ENCODE results near the gene SH3RF3. TPM values are rescaled to one million over a fixed set of nuclear protein-coding genes. Genes with fewer than 3 reads are reported as not detected.

The SH3RF3 gene
- total and polyA plus RNA-seq, 9 of the 15 experiments (the other 6 are each of a cell fraction or from before 2014, with no cell fraction given): 0.02 TPM; not detected in 8

DNA sequence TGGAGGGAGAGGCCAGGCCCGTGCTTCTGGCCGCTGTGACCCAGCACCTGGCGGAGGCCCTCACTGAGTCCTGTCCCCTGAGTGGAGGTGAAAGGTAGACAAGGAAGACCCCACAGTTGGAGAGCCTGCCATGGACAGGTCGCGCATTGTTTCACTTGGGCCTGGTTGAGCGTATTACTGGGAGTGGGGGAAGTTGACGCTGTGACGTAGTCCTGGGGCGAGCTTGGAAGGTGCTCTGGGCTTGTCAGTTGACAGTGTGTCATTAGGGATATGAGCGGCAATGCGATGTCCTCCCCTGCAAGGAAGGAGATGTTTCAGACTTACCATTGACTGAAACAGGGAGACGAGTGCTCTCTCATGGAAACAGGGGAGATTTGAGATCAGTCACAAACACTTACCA lies 127.1 kb downstream of the SH3RF3 start:
- no peaks in the 10 kb centered on the region for H3K79me2 ChIP-seq (ENCODE audit: control insufficient read depth, insufficient read depth, low read length)
- no peaks in the 10 kb centered on the region for H3K4me1 ChIP-seq (replicated peaks in 1 of 2; ENCODE audit: control insufficient read depth in 2 of 2, insufficient read depth in 2 of 2, low read length in 2 of 2)
- no peak overlapping the region for H3K27ac ChIP-seq (ENCODE audit: extremely low read depth, low read depth, low read length)
- no peaks in the 10 kb centered on the region for H3K9me3 ChIP-seq (replicated peaks; ENCODE audit: control insufficient read depth, insufficient read depth, low read depth, low read length)
- DNase-seq (ENCODE audit: extremely low read depth in 1 of 4, low spot score in 3 of 4): no peak
- no peak for ATAC-seq
- intact Hi-C loops (cut with micrococcal nuclease): no loop called here
- POLR2A ChIA-PET: no interaction called here
- no peak overlapping the region for H3K4me2 ChIP-seq (ENCODE audit: insufficient read depth, low read length)
- in situ Hi-C loops (cut with MboI): no loop called here
- WGBS (ENCODE audit: insufficient coverage, low coverage, missing lambda C conversion rate): 10% methylated on average over 12 of the region's 12 CpGs
- H3K27me3 ChIP-seq (ENCODE audit: control insufficient read depth in 2 of 2, insufficient read depth in 2 of 2, low read length in 2 of 2): peaks cover 20 to 62% of the 10 kb centered on the region in 2 experiments
- no peaks in the 10 kb centered on the region; the same call in 1 of the 2 replicates for H4K20me1 ChIP-seq (replicated peaks; ENCODE audit: control insufficient read depth, insufficient read depth, low read length)
- BruUV-seq (replicated peaks): no TSS peak
- no peak overlapping the region for H3K9ac ChIP-seq (ENCODE audit: insufficient read depth in 1 of 2, low read depth in 2 of 2, low read length in 2 of 2)
- FAIRE-seq: no peak
- H3K4me3 ChIP-seq: no peak overlapping the region
- no peaks in the 10 kb centered on the region for H3K36me3 ChIP-seq (ENCODE audit: control insufficient read depth, insufficient read depth, low read length)
- H3K9me1 ChIP-seq (ENCODE audit: control insufficient read depth, insufficient read depth, low read length): peaks cover 4% of the 10 kb centered on the region
- CTCF ChIA-PET (ENCODE audit: low intra/inter-chr PET ratio): no interaction called here
- no peak overlapping the region for H2AFZ ChIP-seq (ENCODE audit: low read depth, low read length)
- TF ChIP-seq ARHGAP35 (IDR thresholded peaks at IDR 0.05; ENCODE audit: partially characterized antibody): no peak

DNA sequence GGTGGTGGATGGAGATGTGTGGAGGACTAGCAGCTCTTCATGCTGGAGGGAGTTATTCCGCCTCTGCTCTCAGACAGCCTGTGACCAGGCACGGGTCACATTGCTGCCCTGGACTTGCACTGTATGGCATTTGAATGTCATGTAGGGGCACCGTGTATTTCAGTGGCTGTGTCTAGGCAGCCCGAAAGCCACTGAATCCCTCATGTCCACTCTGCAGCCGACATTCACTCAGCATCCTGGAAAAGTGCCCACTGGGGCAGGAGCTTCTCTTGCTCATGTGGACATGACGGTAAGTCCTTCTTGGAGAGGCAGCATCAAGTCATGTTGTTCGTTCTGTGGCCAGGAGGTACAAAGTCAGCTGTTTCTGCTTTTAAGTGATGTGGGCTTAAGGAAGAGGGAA lies 127.9 kb downstream of the SH3RF3 start:
- BruUV-seq (replicated peaks): no TSS peak
- Histone ChIP-seq H3K9me3 (replicated peaks; ENCODE audit: control insufficient read depth, insufficient read depth, low read depth, low read length) (no peaks in the 10 kb centered on the region), H3K4me1 (replicated peaks in 1 of 2; ENCODE audit: control insufficient read depth in 2 of 2, insufficient read depth in 2 of 2, low read length in 2 of 2) (no peaks in the 10 kb centered on the region), H4K20me1 (replicated peaks; ENCODE audit: control insufficient read depth, insufficient read depth, low read length) (no peaks in the 10 kb centered on the region; the same call in 1 of the 2 replicates), H3K9me1 (ENCODE audit: control insufficient read depth, insufficient read depth, low read length) (peaks cover 4% of the 10 kb centered on the region), H2AFZ (ENCODE audit: low read depth, low read length) (no peak overlapping the region), H3K79me2 (ENCODE audit: control insufficient read depth, insufficient read depth, low read length) (no peaks in the 10 kb centered on the region), H3K36me3 (ENCODE audit: control insufficient read depth, insufficient read depth, low read length) (no peaks in the 10 kb centered on the region), H3K4me2 (ENCODE audit: insufficient read depth, low read length) (no peak overlapping the region), H3K27ac (ENCODE audit: extremely low read depth, low read depth, low read length) (no peak overlapping the region), H3K4me3 (no peak overlapping the region), H3K27me3 (ENCODE audit: control insufficient read depth in 2 of 2, insufficient read depth in 2 of 2, low read length in 2 of 2) (peaks cover 20 to 62% of the 10 kb centered on the region in 2 experiments), H3K9ac (ENCODE audit: insufficient read depth in 1 of 2, low read depth in 2 of 2, low read length in 2 of 2) (no peak overlapping the region)
- 2% methylated on average over 7 of the region's 7 CpGs for WGBS (ENCODE audit: insufficient coverage, low coverage, missing lambda C conversion rate)
- no peak for DNase-seq (ENCODE audit: extremely low read depth in 1 of 4, low spot score in 3 of 4)
- POLR2A ChIA-PET: interaction anchor here (0.6 to 0.7 kb wide), 3 partner anchors 38 to 174 kb away, joined by 3 to 5 read pairs (median 3); no protein-coding TSS in a partner anchor
- ATAC-seq: no peak
- CTCF ChIA-PET (ENCODE audit: low intra/inter-chr PET ratio): no interaction called here
- no peak for FAIRE-seq
- intact Hi-C loops (cut with micrococcal nuclease) (no loop called here), in situ Hi-C loops (cut with MboI) (no loop called here)
- TF ChIP-seq MYBL2 (IDR thresholded peaks at IDR 0.05; ENCODE audit: low read depth) (no peak), MYBL2 (CRISPR knock-in tag; IDR thresholded peaks at IDR 0.05; ENCODE audit: borderline replicate concordance) (no peak), CCAR2 (IDR thresholded peaks at IDR 0.05; ENCODE audit: low read depth, low read length) (no peak), RBBP5 (IDR thresholded peaks at IDR 0.05; ENCODE audit: borderline replicate concordance, insufficient read depth, low read length, poor library complexity, severe bottlenecking) (no peak)
- TF ChIP-seq, protein P1, sequence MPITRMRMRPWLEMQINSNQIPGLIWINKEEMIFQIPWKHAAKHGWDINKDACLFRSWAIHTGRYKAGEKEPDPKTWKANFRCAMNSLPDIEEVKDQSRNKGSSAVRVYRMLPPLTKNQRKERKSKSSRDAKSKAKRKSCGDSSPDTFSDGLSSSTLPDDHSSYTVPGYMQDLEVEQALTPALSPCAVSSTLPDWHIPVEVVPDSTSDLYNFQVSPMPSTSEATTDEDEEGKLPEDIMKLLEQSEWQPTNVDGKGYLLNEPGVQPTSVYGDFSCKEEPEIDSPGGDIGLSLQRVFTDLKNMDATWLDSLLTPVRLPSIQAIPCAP (CRISPR knock-in tag; IDR thresholded peaks at IDR 0.05; ENCODE audit: borderline replicate concordance): no peak
- TF ChIP-seq, protein P2, sequence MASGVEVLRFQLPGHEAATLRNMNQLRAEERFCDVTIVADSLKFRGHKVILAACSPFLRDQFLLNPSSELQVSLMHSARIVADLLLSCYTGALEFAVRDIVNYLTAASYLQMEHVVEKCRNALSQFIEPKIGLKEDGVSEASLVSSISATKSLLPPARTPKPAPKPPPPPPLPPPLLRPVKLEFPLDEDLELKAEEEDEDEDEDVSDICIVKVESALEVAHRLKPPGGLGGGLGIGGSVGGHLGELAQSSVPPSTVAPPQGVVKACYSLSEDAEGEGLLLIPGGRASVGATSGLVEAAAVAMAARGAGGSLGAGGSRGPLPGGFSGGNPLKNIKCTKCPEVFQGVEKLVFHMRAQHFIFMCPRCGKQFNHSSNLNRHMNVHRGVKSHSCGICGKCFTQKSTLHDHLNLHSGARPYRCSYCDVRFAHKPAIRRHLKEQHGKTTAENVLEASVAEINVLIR (CRISPR knock-in tag; IDR thresholded peaks at IDR 0.05): no peak
